ENCODE measurements around the gene SHMT1.
A peak's percentile ranks its signal among the peaks of the same experiment; 100 is the strongest.
"Not testable (repeated sequence)": the region's sequence is repeated elsewhere in the genome, so short reads cannot be mapped to it uniquely, and the experiment has no call there.

The SHMT1 gene

GRCh38 chr17:18363101-18364049 is at the start of gene SHMT1:
Gene SHMT1, minus strand, starts transcription at chr17:18363550. Its CDS starts 7,569 bp downstream, at chr17:18355981.
- peak; percentile 97 for DNase-seq

- not testable (repeated sequence) for DNase-seq
These were observed 48.7 kb upstream of the SHMT1 start for GRCh38 chr17:18412001-18412538.

- peak; percentile 28 for DNase-seq
These were observed 48.1 kb upstream of the SHMT1 start for GRCh38 chr17:18411377-18411864.

- DNase-seq = not testable (repeated sequence)
These were observed 47.4 kb upstream of the SHMT1 start for GRCh38 chr17:18410736-18411135.

GRCh38 chr17:18409321-18409720 is 46.0 kb upstream of the SHMT1 start:
- not testable (repeated sequence) for DNase-seq

- DNase-seq = peak; percentile 34
These were observed 45.6 kb upstream of the SHMT1 start for GRCh38 chr17:18408906-18409305.

GRCh38 chr17:18403604-18404003 is 40.3 kb upstream of the SHMT1 start:
- DNase-seq = not testable (repeated sequence)

- DNase-seq = not testable (repeated sequence)
These were observed 39.8 kb upstream of the SHMT1 start for GRCh38 chr17:18403166-18403565.

GRCh38 chr17:18401872-18402590 is 38.7 kb upstream of the SHMT1 start:
- not testable (repeated sequence) for DNase-seq

- not testable (repeated sequence) for DNase-seq
These were observed 25.4 kb upstream of the SHMT1 start for GRCh38 chr17:18388728-18389127.

GRCh38 chr17:18388266-18388665 is 24.9 kb upstream of the SHMT1 start:
- DNase-seq = not testable (repeated sequence)

- DNase-seq = not testable (repeated sequence)
These were observed 24.2 kb upstream of the SHMT1 start for GRCh38 chr17:18387583-18387982.

GRCh38 chr17:18384271-18384670 is 20.9 kb upstream of the SHMT1 start:
- DNase-seq = not testable (repeated sequence)

GRCh38 chr17:18383079-18383481 is 19.7 kb upstream of the SHMT1 start:
- not testable (repeated sequence) for DNase-seq

- no peak for DNase-seq
These were observed 19.2 kb upstream of the SHMT1 start for GRCh38 chr17:18382441-18383078.

GRCh38 chr17:18381953-18382245 is 18.5 kb upstream of the SHMT1 start:
- DNase-seq = no peak

GRCh38 chr17:18381158-18381952 is 18.0 kb upstream of the SHMT1 start:
- DNase-seq = no peak

GRCh38 chr17:18380471-18381157 is 17.3 kb upstream of the SHMT1 start:
- DNase-seq = no peak

- no peak for DNase-seq
These were observed 16.1 kb upstream of the SHMT1 start for GRCh38 chr17:18379246-18380146.

GRCh38 chr17:18378614-18379013 is 15.3 kb upstream of the SHMT1 start:
- not testable (repeated sequence) for DNase-seq

GRCh38 chr17:18378205-18378505 is 14.8 kb upstream of the SHMT1 start:
- no peak for DNase-seq
